ENCODE measurements around the gene POLR3E.

Gene POLR3E

DNA sequence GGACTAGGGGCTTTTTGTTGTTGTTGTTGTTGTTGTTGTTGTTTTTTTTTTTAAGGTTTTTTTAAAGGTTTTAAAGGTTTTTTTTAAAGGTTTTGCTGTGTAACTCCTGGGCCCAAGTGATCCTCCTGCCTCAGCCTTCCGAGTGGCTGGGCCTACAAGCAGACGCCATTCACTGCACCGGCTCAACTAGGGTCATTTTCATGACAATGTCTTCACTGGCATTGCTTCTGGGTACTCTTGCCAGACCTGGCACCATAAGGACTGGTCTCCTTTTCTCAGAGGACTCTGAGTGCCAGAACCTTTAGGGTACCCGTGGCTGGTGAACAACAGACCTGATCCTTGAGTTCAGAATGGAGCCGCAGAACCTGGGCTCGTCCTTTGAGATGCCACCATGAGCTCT is 20.4 kb downstream of the POLR3E start:
- no peak for DNase-seq

DNA sequence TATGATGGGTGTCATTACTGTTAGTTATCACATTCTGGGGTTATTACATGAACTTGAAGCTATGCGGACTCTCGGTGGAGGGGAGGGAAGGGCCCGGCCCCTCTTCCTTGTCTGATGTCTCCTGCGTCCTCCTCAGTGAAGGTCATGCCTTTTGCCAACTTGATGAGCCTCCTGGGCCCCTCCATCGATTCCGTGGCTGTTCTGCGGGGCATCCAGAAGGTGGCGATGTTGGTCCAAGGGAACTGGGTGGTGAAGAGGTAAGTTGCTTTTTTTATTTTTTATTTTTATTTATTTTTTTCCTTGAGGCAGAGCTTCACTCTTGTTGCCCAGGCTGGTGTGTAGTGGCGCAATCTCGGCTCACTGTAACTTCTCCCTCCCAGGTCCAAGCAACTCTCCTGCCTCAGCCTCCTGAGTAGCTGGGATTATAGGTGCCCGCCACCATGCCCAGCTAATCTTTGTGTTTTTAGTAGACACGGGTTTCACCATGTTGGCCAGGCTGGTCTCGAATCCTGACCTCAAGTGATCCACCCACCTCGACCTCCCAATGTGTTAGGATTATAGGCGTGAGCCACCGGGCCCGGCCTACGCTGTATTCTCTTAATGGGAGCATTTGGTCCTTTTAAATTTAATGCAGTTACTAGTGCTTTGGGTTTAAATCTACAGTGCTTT is 21.6 kb downstream of the POLR3E start:
- DNase-seq = peak; percentile 59

DNA sequence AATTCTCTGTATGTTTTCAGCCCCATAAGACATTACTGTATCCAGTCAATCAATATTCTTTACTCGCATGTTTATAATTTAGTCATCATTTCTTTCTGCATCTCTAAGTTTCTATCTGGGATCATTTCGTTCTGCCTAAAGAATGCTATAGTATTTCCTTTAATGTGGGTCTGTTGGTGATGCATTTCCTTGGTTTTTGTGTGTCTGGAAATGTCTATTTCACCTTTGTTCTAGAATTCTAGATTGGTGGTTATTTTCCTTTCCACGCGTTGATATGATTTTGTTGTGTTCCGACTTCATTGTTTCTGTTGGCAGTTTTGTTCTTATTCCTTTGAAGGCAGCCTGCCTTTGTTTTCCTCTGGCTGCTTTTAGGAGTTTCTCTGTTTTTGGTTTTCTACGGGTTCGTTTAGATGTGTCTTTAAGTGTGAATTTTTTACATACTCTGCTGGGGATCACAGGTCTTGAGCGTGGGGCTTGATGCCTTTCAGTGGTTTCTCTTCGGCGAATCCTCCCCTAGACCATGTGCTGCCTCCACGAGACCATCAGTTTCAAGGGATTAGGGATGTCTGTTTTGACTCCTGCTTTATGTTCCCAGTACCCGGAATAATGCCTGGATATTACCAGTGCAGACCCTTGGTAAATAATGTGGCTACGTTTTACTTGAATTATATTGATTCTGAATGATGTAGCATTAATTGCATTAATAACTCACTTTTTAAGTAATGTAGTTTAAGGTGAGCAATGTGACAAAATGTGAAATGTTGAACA is 23.5 kb downstream of the POLR3E start:
- no peak for DNase-seq

DNA sequence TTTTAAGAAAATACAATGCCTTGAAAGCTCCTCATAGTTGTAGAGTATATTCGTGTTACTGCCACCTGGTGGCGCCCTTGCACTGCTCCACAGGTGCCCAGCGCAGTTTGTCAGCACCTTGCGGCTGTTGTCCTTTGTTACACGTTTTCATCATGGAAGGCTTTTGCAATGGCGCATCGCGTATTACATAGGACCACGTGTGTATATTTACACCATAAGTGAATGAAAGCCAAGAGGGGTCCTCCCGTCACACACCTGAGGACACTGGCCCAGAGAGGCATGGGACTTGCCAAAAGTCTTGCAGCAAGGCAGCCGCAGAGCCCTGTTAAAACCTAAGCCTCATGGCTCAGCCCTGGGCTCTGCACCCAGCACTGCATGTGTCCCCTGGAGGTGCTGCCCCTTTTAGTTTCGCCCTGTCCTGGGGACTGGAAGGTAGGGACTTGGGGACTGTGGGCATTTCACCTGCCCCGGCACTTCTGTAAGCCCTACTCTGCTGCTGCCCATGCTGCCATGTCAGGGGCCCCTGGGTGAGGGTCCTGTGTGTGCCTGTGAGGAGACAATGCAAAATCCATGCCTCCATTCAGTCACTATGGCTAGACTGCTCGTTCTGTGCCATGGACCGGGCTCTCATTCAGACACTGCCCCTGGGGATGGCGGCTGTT is 24.3 kb downstream of the POLR3E start:
- DNase-seq = peak; percentile 63

DNA sequence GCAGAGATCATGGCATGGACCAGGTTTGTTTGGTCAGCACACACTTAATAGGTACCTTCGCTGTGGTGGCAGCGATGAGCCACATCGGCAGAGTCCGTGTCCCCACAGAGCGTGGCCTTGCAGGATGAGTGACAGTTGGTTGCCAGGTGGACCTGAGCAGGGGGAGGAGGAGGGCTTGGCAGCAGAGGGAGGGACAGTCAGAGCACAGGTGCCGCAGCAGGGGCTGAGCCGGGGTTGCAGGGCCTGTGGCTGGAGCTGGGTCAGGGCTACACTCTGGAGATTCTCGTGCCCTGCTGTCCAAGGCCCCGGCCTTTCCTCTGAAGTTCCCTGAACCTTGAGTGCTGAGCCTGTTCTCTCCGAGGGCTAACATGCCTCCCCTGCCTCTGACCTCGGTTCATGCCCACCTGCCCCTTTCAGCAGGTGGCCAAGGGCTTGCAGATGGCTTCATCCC is 24.8 kb downstream of the POLR3E start:
- no peak for DNase-seq

DNA sequence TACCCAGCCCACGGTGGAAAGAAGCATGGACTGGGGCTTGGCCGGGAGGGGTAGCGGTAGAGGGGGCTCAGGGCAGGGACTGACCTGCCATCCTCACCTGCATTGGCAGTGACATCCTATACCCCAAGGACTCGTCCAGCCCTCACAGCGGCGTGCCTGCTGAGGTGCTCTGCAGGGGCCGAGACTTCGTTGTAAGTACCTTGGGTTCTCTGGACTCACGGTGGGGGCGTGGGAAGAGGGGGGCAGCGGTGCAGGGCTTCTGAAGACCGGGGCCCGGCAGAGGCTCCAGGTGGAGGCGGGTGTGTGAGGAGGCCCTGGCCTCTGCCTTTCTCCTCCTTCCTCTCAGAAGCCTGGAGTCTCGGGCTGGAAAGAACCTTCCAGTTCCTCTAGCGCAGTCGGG is 25.5 kb downstream of the POLR3E start:
- no peak for DNase-seq

DNA sequence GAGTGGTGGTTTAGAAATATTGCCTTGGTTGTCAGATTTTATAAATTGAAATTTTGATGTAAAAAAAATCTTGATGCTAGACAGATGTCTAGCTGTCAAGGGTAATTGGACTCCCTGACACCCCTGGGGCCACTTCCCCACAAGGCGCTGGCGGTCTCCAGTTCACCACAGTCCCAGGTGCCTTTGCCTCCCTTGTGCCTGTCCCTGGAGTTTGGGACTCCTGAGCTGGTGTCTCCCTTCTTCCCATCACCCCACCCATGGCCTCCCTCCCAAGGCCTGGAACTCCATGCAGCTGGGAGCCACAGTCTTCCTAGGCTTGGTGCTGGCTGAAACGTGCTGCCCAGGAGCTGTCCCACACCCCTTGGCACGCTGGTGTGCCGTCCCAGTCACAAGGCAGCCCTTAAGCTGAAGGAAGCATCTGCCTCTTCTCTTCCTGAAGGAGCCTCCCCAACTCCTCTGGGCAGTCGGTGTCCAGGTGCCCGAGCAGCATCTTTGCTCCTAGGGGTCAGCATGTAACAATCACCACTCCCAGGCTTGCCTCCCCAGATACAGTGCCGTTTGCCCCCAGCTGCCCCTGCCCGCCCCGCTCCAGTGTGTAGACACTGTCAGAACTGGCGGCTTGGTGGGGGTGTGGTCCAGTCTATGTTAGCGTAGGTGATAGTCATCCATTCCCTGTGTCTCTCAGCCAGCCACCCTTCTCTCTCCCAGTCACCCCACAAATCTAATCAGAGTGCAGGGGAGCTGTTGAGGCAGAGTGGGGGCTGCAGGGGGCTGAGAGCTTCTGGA is 26.2 kb downstream of the POLR3E start:
- DNase-seq = no peak

DNA sequence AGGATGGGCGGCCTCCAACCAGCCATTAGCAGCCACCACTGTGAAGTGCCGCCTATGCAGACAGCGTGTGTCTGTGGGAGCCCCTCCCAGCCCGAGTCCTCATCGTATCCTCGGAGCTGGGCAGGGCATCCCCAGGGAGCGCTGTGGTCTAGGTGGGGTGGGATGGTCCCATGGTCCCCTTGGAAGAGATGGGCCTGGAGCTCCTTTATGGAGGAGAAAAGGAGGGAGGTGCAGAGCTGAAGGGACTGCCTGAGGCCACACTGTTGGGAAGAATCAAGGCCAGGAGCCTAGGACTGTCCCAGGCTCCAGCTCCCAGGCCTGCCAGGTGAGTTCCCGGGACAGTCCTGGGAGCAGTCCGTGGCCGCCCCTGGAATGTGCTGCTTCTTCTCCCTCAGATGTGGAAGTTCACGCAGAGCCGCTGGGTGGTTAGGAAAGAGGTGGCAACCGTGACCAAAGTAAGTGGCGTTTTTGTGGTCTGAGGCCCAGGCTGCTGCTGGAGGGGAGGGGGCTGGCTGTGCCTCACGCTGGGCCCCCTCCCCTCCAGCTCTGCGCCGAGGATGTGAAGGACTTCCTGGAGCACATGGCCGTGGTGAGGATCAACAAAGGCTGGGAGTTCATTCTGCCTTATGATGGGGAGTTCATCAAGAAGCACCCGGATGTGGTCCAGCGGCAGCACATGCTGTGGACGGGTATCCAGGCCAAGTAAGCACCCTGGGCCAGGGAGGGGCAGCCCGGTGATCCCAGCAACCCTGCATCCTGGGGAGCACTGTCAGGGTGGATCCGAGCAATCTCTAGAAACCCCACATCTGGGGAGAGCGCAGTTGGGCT is 27.0 kb downstream of the POLR3E start:
- DNase-seq = no peak

DNA sequence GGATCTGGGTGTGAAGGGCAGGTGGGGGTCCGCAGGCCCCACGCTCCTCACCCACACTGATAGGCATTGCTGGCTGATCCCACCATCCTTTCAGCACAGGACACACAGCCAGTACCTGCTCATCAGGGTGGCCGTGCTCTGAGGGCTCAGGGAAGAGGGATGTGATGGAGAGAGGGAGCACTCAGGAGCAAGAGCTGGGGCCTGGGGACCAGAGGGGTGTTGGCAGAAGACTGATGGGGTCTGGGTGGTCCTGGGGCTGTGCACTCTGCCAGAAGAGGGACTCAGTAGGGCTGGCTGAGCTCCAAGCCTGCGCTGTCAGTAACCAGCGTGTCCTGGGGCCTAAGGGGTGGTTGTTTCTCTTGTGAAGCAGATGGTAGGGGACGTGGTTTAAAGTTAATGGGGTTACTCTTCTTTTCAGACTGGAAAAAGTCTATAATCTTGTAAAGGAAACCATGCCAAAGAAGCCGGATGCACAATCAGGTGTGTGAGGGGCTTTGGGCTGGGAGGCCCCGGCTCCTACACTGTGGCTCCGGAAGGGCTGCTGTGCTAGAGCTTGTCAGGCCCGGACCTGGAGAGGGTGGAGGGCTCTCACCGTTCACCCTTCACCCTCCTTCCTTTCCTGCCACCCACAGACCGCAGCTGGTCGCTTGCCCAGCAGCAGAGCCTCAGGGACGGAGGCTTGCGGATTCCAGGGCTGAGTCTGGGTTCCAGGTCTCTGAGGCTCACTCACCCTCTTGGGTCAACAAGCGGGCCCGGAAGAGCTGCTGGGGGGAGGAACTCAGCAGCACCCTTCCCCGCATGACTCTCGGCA is 27.8 kb downstream of the POLR3E start:
- DNase-seq = no peak

DNA sequence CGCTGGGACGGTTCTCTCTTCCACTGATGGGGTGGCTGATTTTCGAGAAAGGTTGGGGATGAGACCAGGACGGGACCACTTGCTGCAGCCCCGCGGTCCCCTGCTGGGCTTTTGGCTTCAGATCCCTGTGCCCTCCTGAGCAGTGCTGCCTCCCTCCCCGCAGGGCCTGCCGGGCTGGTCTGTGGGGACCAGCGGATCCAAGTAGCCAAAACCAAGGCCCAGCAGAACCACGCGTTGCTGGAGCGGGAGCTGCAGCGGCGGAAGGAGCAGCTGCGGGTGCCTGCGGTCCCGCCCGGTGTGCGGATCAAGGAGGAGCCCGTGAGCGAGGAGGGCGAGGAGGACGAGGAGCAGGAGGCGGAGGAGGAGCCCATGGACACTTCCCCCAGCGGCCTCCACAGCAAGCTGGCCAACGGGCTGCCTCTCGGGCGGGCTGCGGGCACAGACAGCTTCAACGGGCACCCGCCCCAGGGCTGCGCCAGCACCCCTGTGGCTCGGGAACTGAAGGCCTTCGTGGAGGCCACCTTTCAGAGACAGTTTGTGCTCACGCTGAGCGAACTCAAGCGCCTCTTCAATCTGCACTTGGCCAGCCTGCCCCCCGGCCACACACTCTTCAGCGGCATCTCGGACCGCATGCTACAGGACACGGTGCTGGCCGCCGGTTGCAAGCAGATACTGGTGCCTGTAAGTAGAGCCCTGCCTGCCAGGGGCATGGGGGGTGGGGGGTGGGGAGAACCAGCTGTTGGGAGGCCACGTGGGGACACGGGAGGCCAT is 28.6 kb downstream of the POLR3E start:
- no peak for DNase-seq

DNA sequence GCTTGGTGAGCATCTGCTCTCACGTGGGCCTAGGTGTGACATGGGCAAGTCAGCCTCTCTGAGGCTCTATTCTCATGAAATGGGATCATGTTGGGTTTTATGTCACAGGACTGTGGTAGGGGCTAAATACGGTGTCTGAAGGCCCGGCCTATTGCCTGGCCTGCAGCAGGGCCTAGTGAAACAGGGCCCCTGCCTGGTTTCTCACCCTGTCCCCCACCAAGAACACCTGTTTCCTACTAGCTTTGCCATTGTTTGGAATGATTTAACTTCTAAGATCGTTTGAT is 29.1 kb downstream of the POLR3E start:
- no peak for DNase-seq

DNA sequence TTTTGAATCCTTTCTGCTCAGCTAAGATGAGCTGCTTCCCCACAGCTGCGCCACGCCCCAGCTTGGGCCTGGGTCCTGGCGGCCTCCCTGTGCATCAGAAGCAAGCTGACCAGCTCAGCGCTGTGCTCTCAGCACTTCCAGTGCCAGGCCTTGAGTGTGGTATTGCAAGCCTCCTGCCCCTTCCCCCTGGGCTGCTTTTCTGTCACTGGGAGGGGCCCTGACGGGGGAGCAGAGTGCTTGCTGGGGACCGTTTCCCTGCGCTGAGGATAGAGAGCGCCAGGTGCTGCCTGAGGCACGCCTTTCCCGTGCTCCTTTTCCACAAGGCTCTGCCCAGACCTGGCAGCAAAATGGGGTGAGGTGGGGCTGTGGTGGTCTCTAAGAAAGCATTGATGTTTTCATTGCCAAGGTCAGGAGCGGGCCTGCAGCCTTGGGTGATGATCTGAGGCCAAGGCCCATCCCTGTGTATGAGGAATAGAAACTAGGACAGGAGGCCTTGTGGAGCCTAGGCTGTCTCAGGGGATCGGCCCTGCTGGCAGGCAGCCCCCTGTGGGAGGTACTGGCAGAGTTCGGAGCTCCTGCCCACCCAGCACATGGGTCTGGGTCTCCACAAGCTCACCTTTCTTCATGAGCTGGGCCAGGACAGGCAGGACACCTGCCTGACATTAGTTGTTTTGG is 29.7 kb downstream of the POLR3E start:
- DNase-seq = no peak

DNA sequence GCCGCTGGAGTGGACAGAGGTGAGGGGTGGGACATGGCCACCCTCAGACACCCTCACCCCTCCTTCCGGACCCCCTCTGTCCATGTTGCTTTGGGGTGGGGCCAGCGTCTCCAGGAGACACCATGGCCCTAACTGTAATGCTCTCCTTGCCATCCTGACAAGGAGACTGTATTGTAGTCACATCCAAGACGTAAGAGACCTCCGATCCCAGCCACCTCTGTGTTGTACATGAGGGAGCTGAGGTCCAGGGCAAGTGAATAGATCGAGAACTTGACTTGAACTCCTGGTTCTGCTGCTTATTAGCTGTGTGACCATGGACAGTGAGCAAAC is 30.2 kb downstream of the POLR3E start:
- no peak for DNase-seq

DNA sequence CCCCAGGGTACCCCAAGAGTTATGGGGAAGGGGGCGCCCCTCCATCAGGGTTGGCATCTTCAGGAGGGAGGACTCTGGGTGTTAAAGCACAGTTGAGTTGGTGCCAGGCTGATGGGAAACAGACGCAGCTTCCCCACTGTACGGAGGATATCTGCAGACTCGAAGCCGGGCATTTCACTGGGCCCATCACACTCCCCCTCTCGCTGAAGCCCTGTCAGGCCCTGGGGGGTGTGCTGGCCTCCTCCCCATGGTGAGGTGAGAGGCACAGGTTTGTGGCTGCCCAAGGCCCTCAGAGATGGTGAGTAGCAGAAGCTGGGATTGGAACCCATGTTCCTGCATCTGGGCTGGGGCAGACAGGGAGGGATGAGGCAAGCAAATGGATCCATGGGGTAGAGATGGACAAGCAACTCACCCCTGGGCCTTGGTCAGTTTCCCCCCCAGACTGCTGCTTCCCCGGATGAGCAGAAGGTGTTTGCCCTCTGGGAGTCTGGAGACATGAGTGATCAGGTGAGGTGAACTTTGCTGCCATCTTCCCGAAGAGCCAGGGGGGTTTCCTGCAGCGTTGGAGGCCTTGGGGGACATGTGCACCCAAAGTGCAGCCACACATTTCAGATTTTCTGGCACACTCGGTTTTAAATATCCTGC is 31.0 kb downstream of the POLR3E start:
- no peak for DNase-seq

DNA sequence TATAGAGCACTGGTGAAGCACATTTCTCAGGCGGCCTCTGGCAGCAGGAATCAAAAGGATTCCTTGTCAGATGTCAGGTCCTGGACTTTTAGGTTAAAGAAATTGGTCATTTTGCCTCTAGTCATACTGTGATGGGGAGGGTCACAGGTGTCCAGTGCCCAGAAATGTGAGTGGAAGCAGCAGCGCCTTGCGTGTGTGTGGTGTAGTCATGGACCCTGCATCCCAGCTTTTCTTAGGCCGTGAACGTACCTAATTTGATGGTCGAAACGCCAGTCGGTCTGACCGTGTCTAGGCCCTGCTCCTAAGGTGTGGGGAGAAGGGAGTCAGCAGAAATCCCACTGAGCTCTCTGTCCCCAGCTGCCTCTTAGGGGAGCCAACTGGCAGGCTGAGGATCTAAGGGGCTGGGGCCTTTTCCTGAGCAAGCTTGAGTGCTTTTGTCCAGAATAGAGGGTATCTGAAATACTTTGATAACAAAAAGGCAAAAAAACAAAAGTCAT is 32.0 kb downstream of the POLR3E start:
- DNase-seq = no peak

DNA sequence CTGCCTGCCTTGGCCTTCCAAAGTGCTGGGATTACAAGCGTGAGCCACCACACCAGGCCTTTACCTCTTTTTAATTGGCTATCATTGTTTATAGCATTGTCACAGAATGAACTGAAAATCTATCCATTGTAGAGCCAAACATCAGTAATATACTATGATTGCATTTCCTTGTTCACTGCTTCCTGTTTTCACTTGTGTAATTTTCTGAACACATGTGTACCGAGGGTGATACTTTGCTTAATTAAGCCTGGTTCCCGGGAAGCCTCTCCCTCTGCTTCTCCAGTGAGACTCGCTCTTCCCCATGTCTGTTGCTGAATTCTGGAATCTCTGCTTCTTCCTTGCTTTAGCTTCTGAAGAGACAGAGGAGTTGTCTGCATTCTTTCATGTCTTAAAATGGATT is 33.1 kb downstream of the POLR3E start:
- no peak for DNase-seq

DNA sequence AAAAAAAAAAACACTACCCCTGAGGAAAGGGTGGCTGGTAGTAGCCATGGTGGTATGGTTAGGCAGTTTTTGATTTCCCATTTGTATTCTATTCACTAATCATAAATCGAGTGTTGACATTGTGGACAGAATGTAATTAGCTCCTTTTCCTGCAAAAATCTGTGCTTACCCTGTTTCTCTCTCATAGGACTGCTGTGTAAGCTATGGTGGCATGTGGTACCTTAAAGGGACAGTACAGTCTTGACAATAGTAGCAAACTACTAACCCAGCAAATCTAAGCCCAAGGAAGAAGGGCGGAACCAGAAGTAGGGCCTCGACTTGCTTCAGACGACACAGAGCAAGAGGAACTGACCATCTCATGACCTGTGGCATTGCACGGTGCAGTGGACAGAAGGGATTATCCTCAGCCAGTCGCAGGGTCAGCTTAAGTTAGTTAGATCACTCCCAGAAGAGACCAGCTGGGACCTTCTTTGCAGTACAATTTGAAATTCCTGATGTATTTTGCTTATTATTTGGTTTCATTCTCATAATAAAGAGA is 36.3 kb downstream of the POLR3E start:
- no peak for DNase-seq

DNA sequence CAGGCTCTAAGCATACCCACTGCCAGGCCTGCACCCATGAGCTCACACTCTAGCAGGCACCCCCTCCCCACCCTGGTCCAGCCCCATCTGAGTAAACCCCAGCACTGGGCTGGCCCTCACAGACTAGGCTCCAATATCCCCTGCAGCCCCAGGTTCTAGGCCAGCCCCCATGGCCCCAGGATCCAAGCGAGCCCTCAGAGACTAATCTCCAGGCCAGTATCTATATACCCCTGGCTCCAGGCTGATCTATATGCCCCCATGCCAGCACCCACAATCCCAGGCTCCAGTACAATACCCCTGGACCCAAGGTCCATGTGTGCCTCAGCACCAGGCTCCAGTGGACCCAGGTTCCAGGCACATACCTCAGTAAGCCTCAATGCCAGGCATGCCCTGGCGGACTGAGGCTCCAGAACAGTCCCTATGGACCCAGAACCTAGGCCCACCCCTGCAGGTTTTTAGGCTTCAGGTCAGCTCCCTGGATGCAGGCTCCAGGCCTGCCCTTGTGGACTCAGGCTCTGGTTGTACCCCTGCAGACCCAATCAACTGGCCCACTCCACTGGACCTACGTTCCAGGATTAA is 38.5 kb downstream of the POLR3E start:
- no peak for DNase-seq

DNA sequence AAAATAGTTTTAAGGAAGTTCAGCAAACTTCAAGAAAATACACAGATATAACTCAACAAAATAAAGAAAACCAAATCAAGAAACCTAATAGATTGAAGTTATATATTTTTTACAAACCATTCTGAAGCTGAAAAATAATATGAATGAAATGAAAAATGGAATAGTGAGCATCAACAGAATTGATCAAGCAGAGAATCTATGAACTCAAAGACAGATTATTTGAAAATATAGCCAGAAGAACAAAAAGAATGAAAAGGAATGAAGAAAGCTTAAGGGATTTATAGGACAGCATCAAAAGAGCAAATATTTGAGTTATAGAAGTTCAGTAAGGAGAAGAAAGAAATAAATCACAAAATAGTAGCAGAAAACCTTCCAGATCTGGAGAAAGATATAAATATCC is 39.4 kb downstream of the POLR3E start:
- DNase-seq = no peak
